HEK293 (cell line): ENCODE results near the gene MACF1.
A peak's percentile ranks its signal among the peaks of the same experiment; 100 is the strongest.

Experiments used
- BCL11A ChIP-seq: fragments of 450-650 bp; formaldehyde crosslinking; IDR thresholded peaks from 2 replicates; pipeline ENCODE4 v1.5.1; 2016; ENCODE audit warnings: low read depth, missing biosample characterization, missing genetic modification characterization
- BCL11B ChIP-seq: fragments of 450-650 bp; formaldehyde crosslinking; IDR thresholded peaks from 2 replicates; pipeline ENCODE4 v1.5.1; 2016; ENCODE audit warnings: low read depth, missing biosample characterization, missing genetic modification characterization
- GFI1B ChIP-seq: fragments of 450-650 bp; formaldehyde crosslinking; IDR thresholded peaks from 2 replicates; pipeline ENCODE4 v1.5.1; 2016; ENCODE audit warnings: missing biosample characterization, missing genetic modification characterization
- GLI4 ChIP-seq: fragments of 450-650 bp; formaldehyde crosslinking; IDR thresholded peaks from 2 replicates; pipeline ENCODE4 v1.5.1; 2016; ENCODE audit warnings: missing biosample characterization, missing genetic modification characterization
- GLIS1 ChIP-seq: fragments of 450-650 bp; formaldehyde crosslinking; IDR thresholded peaks from 2 replicates; pipeline ENCODE4 v1.5.1; 2016; ENCODE audit warnings: missing biosample characterization, missing genetic modification characterization
- KLF7 ChIP-seq: fragments of 450-650 bp; formaldehyde crosslinking; IDR thresholded peaks from 2 replicates; pipeline ENCODE4 v1.5.1; 2016; ENCODE audit warnings: missing biosample characterization, missing genetic modification characterization, borderline replicate concordance
- KLF9 ChIP-seq: fragments of 450-650 bp; formaldehyde crosslinking; IDR thresholded peaks from 2 replicates; pipeline ENCODE4 v1.5.1; 2016; ENCODE audit warnings: missing biosample characterization, missing genetic modification characterization, low read depth
- PRDM1 ChIP-seq: fragments of 450-650 bp; formaldehyde crosslinking; IDR thresholded peaks from 2 replicates; pipeline ENCODE4; 2016; ENCODE audit warnings: missing biosample characterization, missing genetic modification characterization
- SCRT1 ChIP-seq: fragments of 450-650 bp; formaldehyde crosslinking; IDR thresholded peaks from 2 replicates; pipeline ENCODE4 v1.5.1; 2016; ENCODE audit warnings: missing biosample characterization, missing genetic modification characterization, borderline replicate concordance
- YY2 ChIP-seq: fragments of 450-650 bp; formaldehyde crosslinking; IDR thresholded peaks from 2 replicates; pipeline ENCODE4 v1.5.1; 2016; ENCODE audit warnings: missing biosample characterization, missing genetic modification characterization
- ZBTB20 ChIP-seq: fragments of 450-650 bp; formaldehyde crosslinking; IDR thresholded peaks from 2 replicates; pipeline ENCODE4 v1.5.1; 2016; ENCODE audit warnings: missing biosample characterization, missing genetic modification characterization
- ZNF112 ChIP-seq: fragments of 450-650 bp; formaldehyde crosslinking; IDR thresholded peaks from 2 replicates; pipeline ENCODE4 v1.5.0; 2017; ENCODE audit warnings: missing biosample characterization, missing genetic modification characterization
- ZNF114 ChIP-seq: fragments of 450-650 bp; formaldehyde crosslinking; IDR thresholded peaks from 2 replicates; pipeline ENCODE4 v1.5.0; 2017; ENCODE audit warnings: missing biosample characterization, missing genetic modification characterization
- ZNF133 ChIP-seq: fragments of 450-650 bp; formaldehyde crosslinking; IDR thresholded peaks from 2 replicates; pipeline ENCODE4 v1.5.1; 2016; ENCODE audit warnings: missing biosample characterization, missing genetic modification characterization
- ZNF155 ChIP-seq: fragments of 450-650 bp; formaldehyde crosslinking; IDR thresholded peaks from 2 replicates; pipeline ENCODE4 v1.5.1; 2016; ENCODE audit warnings: missing biosample characterization, missing genetic modification characterization
- ZNF157 ChIP-seq: fragments of 450-650 bp; formaldehyde crosslinking; IDR thresholded peaks from 2 replicates; pipeline ENCODE4 v1.5.1; 2016; ENCODE audit warnings: missing biosample characterization, missing genetic modification characterization
- ZNF184 ChIP-seq: fragments of 450-650 bp; IDR thresholded peaks from 2 replicates; pipeline ENCODE4 v1.5.1; 2018; ENCODE audit warnings: missing biosample characterization, mild to moderate bottlenecking, missing genetic modification characterization
- ZNF223 ChIP-seq: fragments of 450-650 bp; formaldehyde crosslinking; IDR thresholded peaks from 2 replicates; pipeline ENCODE4 v1.5.1; 2016; ENCODE audit warnings: missing biosample characterization, missing genetic modification characterization
- ZNF37A ChIP-seq: fragments of 450-650 bp; IDR thresholded peaks from 2 replicates; pipeline ENCODE4 v1.5.1; 2018; ENCODE audit warnings: missing biosample characterization, missing genetic modification characterization
- ZNF433 ChIP-seq: fragments of 450-650 bp; formaldehyde crosslinking; IDR thresholded peaks from 2 replicates; pipeline ENCODE4 v1.5.1; 2016; ENCODE audit warnings: missing biosample characterization, missing genetic modification characterization, low read depth
- ZNF449 ChIP-seq: fragments of 450-650 bp; formaldehyde crosslinking; IDR thresholded peaks from 2 replicates; pipeline ENCODE4 v1.5.1; 2017; ENCODE audit warnings: missing biosample characterization, mild to moderate bottlenecking, missing genetic modification characterization, moderate library complexity
- ZNF555 ChIP-seq: fragments of 450-650 bp; formaldehyde crosslinking; conservative IDR thresholded peaks from 2 replicates; pipeline ENCODE4 v1.5.1; 2017; ENCODE audit warnings: missing biosample characterization, mild to moderate bottlenecking, missing genetic modification characterization, inconsistent platforms
- ZNF571 ChIP-seq: fragments of 450-650 bp; formaldehyde crosslinking; IDR thresholded peaks from 2 replicates; pipeline ENCODE4 v1.5.0; 2017; ENCODE audit warnings: missing biosample characterization, missing genetic modification characterization
- ZNF629 ChIP-seq: fragments of 450-650 bp; formaldehyde crosslinking; IDR thresholded peaks from 2 replicates; pipeline ENCODE4 v1.5.1; 2017; ENCODE audit warnings: missing biosample characterization, missing genetic modification characterization
- ZNF645 ChIP-seq: fragments of 450-650 bp; formaldehyde crosslinking; IDR thresholded peaks from 2 replicates; pipeline ENCODE4; 2016; ENCODE audit warnings: missing biosample characterization, missing genetic modification characterization
- ZNF660 ChIP-seq: fragments of 450-650 bp; IDR thresholded peaks from 2 replicates; pipeline ENCODE4 v1.5.1; 2018; ENCODE audit warnings: missing biosample characterization, mild to moderate bottlenecking, missing genetic modification characterization
- ZNF664 ChIP-seq: fragments of 450-650 bp; formaldehyde crosslinking; IDR thresholded peaks from 2 replicates; pipeline ENCODE4 v1.5.1; 2016; ENCODE audit warnings: missing biosample characterization, missing genetic modification characterization
- ZNF677 ChIP-seq: fragments of 450-650 bp; IDR thresholded peaks from 2 replicates; pipeline ENCODE4 v1.5.0; 2018; ENCODE audit warnings: missing biosample characterization, mild to moderate bottlenecking, missing genetic modification characterization, moderate library complexity
- ZNF76 ChIP-seq: fragments of 450-650 bp; formaldehyde crosslinking; IDR thresholded peaks from 2 replicates; pipeline ENCODE4; 2016; ENCODE audit warnings: low read depth, missing biosample characterization, missing genetic modification characterization, borderline replicate concordance
- ZNF776 ChIP-seq: fragments of 450-650 bp; formaldehyde crosslinking; IDR thresholded peaks from 2 replicates; pipeline ENCODE4 v1.5.0; 2017; ENCODE audit warnings: missing biosample characterization, missing genetic modification characterization, borderline replicate concordance
- ZNF830 ChIP-seq: fragments of 450-650 bp; IDR thresholded peaks from 2 replicates; pipeline ENCODE4 v1.5.0; 2018; ENCODE audit warnings: missing biosample characterization, missing genetic modification characterization, low read depth, mild to moderate bottlenecking, moderate library complexity
- ZNF837 ChIP-seq: fragments of 450-650 bp; formaldehyde crosslinking; IDR thresholded peaks from 2 replicates; pipeline ENCODE4 v1.5.1; 2016; ENCODE audit warnings: missing biosample characterization, missing genetic modification characterization
- ZSCAN18 ChIP-seq: fragments of 450-650 bp; formaldehyde crosslinking; IDR thresholded peaks from 2 replicates; pipeline ENCODE4 v1.5.1; 2016; ENCODE audit warnings: missing biosample characterization, missing genetic modification characterization
- ZXDB ChIP-seq: fragments of 450-650 bp; formaldehyde crosslinking; IDR thresholded peaks from 2 replicates; pipeline ENCODE4 v1.5.1; 2016; ENCODE audit warnings: missing biosample characterization, missing genetic modification characterization
- TF ChIP-seq, protein P1 (sequence below): fragments of 450-650 bp; formaldehyde crosslinking; optimal IDR thresholded peaks from 2 replicates; pipeline ENCODE3; 2016; ENCODE audit warnings: missing biosample characterization, mild to moderate bottlenecking, missing genetic modification characterization
- TF ChIP-seq, protein P2 (sequence below): fragments of 450-650 bp; formaldehyde crosslinking; IDR thresholded peaks from 2 replicates; pipeline ENCODE4 v1.5.1; 2016; ENCODE audit warnings: missing biosample characterization, missing genetic modification characterization

MACF1 gene

GRCh38 chr1:39183503-39184353 is 20.8 kb upstream of the MACF1 start (continued):
- TF ChIP-seq ZNF571 (no peak), ZNF555 (tag by site-specific recombination) (no peak), ZNF433 (tag by site-specific recombination) (no peak), ZNF837 (tag by site-specific recombination) (no peak), ZNF112 (tag by site-specific recombination) (no peak), GLIS1 (tag by site-specific recombination) (peak; percentile 43; the same call in 1 of the 2 replicates), ZNF629 (peak; percentile 98), ZNF133 (tag by site-specific recombination) (no peak), ZBTB20 (tag by site-specific recombination) (no peak), KLF7 (no peak), ZNF645 (tag by site-specific recombination) (no peak), ZNF184 (tag by site-specific recombination) (no peak; the same call in 1 of the 2 replicates), BCL11A (tag by site-specific recombination) (0 out of 2 replicates have a peak, but pooled peaks have one; percentile 30), PRDM1 (0 out of 2 replicates have a peak, but pooled peaks have one; percentile 52), ZNF37A (tag by site-specific recombination) (no peak), ZNF114 (no peak), GLI4 (tag by site-specific recombination) (no peak), ZNF664 (no peak), ZNF155 (tag by site-specific recombination) (no peak), SCRT1 (tag by site-specific recombination) (no peak), ZNF677 (tag by site-specific recombination) (no peak), ZNF223 (tag by site-specific recombination) (no peak), YY2 (no peak), ZNF830 (tag by site-specific recombination) (no peak), GFI1B (tag by site-specific recombination) (peak; percentile 59), ZNF776 (tag by site-specific recombination) (no peak), ZSCAN18 (tag by site-specific recombination) (no peak), KLF9 (no peak), BCL11B (tag by site-specific recombination) (0 out of 2 replicates have a peak, but pooled peaks have one; percentile 65), ZXDB (tag by site-specific recombination) (peak; percentile 69), ZNF660 (tag by site-specific recombination) (peak; percentile 91), ZNF76 (tag by site-specific recombination) (no peak), ZNF449 (tag by site-specific recombination) (no peak), ZNF157 (tag by site-specific recombination) (no peak)
- TF ChIP-seq, protein P1, sequence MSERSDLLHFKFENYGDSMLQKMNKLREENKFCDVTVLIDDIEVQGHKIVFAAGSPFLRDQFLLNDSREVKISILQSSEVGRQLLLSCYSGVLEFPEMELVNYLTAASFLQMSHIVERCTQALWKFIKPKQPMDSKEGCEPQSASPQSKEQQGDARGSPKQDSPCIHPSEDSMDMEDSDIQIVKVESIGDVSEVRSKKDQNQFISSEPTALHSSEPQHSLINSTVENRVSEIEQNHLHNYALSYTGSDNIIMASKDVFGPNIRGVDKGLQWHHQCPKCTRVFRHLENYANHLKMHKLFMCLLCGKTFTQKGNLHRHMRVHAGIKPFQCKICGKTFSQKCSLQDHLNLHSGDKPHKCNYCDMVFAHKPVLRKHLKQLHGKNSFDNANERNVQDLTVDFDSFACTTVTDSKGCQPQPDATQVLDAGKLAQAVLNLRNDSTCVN: no peak
- TF ChIP-seq, protein P2, sequence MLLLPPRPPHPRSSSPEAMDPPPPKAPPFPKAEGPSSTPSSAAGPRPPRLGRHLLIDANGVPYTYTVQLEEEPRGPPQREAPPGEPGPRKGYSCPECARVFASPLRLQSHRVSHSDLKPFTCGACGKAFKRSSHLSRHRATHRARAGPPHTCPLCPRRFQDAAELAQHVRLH: 0 out of 2 replicates have a peak, but pooled peaks have one; percentile 7
